Fibroblast of skin of back (primary cell): ENCODE measurements around the gene CYP17A1.
"Not testable (repeated sequence)": the region's sequence is repeated elsewhere in the genome, so short reads cannot be mapped to it uniquely, and the experiment has no call there.

Experiments
- DNase-seq: peaks from one replicate; pipeline ENCODE4 v3.0.0-alpha.2; 2013

Gene CYP17A1

DNA sequence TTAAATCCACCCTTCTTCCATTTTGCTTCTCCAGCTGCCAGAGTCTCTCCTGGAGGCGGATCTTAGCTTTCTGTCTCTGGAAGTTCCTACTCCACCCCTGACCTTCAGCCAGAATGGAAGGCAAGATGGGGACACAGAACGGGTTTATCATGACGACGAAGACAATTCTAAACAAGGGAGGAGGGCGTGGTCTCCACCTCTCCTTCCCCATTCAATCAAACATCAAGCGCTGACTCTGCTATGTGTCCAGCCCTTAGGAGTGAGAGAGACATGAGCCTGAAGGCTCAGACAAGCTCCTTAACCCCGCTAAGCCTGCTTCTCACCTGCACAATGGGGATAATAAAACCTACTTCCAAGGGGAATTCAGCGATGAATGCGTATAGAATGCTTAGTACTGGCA is 3.1 kb downstream of the CYP17A1 start:
- DNase-seq = no peak

DNA sequence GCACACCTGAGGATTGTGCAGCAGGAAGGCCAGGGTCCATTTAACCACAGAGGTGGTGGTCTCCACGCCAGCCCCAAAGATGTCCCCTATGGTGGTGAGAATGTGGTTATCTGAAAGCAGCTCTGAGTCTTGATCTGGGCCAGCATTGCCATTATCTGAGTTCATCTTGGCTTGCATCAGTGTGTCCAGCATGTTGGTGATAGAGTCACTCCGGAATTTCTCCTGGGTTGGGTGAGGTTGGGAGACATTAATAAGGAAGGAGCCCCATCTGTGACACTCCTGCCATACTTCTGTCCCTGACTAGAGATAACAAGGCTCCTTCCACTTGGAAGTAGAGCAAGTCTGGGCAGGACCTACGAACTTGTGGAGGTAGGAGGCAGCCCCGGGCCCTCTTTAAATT is 4.2 kb downstream of the CYP17A1 start:
- peak; percentile 60 for DNase-seq

DNA sequence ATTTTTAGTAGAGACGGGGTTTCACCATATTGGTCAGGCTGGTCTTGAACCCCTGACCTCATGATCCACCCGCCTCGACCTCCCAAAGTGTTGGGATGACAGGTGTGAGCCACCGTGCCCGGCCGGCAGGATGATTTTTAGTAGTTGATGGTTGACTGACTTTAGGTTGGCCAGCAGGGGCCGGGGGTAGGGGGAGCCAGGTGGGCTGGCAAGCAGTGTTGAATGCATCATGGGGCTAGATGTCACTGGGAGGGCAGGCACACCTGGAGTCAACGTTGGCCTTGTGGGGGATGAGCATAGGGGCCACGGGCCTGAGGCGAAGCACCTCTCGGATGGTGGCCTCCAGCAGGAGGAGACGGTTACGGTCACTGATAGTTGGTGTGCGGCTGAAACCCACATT is 5.0 kb downstream of the CYP17A1 start:
- DNase-seq = no peak

DNA sequence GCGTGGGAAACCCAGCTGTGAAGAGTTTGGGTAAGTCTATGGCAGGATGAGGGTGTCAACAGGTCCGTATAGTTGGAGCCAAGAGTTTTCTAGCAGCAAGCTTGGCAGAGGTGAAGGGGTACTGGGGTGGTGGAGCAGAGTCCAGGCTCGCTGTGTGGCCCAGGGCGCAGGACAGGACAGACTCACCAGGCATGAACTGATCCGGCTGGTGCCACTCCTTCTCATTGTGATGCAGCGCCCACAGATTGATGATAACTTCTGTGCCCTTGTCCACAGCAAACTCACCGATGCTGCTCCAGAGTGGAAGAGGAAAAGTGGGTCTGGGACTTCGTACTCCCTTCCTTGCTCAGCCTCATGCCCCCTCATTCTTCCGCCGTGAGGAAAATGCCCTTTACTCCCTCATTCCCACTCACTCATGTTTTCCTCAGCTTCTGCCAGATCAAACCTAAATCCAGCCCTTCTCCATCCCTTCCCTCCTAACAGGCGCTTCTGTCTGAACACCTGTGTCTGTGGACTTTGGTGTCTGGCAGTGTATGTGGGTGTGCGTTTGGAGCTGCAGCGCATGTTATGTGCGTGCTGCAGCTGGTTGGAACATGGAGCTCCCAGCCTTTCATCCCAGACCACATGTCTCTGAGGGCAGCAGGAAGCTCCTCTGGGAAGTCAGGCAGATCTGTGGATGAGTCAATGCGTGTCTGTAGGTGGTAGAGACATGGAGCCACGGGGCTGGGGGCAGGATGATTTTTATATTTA is 5.7 kb downstream of the CYP17A1 start:
- peak; percentile 61 for DNase-seq

DNA sequence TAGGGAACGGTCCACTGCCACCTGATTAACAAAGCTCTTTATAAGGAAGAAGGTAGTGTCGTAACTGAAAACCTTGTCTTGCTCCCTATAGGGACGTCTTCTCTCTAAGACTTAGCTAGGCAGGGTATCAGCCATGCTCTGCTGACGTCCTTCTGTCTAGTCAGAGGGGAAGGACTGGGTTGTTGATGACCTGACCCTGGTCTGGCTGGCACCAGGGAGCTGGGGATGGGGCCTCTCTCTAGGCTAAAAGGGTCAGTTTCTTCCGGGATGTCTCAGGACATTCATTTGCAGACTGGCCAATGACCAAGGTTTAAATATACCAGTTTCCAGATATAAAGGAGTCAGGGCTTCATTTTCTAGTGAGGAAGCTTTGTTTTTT is 9.6 kb downstream of the CYP17A1 start:
- DNase-seq = no peak

DNA sequence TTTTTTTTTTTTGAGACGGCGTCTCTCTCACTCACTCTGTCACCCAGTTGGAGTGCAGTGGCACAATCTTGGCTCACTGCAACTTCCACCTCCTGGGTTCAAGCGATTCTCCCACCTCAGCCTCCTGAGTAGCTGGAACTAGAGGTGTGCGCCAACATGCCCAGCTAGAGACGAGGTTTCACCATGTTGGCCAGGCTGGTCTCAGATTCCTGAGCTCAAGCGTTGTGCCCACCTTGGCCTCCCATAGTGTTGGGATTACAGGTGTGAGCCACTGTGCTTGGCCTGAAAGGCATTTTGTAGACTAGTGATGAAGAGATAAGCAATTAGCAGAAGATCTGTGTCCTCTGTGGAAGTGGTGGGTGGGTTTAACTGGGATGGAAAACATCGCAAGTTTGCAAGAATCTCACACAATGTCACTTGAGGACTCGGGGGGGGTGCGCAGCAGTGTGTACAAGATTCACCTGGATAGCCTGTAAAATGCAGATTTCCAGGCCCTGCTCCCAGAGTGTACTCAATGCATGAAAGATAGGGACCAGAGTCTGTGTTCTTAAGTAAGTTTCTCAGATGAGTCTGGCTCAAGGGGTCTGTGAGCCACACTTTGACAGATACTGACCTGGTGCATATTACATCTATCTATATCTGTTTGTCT is 10.9 kb downstream of the CYP17A1 start:
- DNase-seq = no peak

DNA sequence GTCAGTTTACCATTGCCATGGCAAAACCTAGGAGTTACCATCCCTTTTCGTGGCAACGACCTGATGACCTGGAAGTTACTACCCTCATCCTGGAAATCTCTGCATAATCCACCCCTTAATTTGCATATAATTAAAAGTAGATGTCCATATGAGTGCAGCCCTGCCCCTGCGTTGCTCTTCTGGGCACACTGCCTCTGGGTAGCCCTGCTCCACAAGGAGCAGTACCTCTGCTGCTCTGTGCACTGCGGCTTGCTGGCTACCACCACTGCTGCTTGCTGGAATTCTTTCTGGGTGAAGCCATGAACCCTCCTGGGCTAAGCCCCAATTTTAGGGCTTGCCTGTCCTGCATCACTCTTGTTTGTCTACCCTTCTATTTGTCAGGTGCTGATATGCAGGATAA is 12.5 kb downstream of the CYP17A1 start:
- no peak for DNase-seq

DNA sequence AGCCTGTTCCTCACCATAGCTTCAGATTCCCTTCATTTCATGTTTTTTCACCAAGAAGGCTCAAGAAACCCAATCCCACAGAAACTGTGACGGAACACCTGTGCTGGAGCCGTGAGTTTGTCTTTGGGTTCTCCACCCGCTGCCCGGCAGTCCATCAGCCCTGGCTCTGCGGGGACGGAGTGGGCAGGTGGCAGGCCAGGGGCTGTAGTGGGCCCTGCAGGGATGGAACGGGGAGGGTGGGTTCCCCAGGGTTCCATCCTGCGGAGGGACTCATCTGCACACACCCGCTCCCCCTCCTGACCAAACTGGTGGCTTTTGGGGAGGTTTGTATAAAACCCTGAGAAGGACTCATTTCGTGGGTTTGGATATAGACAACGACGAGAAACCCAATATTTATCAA is 15.0 kb downstream of the CYP17A1 start:
- DNase-seq = no peak

DNA sequence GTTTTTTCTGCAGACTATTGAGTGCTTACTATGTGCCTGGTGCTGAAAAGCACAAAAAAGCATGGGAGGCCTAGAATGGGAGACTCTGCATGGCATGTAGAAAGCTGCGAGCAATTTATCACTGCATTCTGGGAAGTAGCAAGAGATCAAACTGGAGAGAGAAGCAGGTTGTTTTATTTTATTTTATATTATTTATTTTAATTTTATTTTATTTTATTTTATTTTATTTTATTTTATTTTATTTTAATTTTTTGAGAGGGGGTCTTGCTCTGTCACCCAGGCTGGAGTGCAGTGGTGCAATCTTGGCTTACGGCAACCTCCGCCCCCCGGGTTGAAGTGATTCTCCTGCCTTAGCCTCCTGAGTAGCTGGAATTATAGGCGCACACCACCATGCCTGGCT is 17.2 kb downstream of the CYP17A1 start:
- not testable (repeated sequence) for DNase-seq

DNA sequence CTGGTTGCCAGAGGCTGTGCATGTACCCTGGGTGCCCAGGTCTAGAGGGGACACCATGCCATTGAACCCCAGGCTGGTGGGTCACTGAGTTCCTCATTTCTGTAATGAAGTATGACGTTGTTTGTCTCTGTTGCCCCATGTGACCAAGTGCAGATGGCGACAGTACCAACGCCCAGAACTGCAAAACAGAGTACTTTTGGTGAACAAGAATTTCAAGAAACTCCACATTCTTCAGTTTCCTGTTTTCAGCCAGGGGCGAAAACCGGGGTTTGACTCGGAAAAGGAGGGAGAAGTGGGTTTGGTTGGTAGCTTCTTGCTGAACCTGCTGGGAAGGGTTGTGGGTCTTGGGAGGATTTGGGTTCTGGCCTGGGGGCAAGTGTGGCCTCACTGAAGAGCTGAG is 18.2 kb downstream of the CYP17A1 start:
- no peak for DNase-seq

DNA sequence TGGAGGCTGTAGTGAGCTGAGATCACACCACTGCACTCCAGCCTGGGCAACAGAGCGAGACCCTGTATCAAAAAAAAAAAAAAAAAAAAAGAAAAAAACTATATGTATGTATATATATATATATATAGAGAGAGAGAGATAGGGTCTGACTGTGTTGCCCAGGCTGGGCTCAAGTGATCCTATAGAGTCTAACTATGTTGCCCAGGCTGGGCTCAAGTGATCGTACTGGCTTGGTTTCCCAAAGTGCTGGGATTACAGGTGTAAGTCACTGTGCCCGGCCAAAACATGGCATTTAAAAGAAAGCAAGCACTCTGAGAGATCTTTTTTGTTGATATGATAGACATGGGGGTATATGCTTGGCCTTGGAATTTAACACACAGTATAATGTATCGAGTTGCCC is 20.0 kb downstream of the CYP17A1 start:
- DNase-seq = no peak

DNA sequence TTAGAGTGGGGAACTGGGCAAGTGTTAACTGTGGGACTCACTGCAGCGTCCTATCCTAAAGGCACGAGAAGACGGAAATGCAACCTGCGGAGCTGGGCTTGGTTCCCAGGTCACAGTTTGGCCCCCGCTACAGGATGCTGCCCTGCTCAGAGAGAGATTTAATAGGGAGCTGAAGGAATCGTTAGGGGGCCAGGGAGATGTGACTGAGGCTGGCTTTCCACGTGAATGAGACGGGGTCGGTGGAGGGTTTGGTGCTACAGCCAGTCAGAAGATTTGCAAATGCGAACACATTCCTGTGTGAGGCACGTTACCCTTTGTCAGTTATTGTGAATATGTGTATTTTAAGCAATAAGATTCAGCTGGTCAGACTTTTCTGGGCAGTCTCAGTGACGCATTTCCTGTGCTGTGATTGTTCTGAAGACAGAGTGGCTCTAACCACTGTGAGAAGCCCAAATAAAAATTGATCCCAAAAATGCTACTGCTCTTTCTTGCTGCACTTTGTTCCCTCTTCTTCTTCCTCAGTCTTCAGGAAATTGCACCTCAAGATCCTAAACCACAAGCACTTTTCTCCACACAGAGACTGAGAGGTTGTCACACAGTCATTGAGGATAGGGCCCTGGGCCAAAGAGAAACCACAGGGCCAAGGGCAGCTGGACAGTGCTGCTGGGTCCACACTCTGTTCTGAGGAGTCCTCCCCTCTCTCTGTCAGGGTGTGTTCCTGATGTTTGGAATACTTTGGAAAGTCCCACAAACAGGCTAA is 21.2 kb downstream of the CYP17A1 start:
- peak; percentile 87 for DNase-seq

DNA sequence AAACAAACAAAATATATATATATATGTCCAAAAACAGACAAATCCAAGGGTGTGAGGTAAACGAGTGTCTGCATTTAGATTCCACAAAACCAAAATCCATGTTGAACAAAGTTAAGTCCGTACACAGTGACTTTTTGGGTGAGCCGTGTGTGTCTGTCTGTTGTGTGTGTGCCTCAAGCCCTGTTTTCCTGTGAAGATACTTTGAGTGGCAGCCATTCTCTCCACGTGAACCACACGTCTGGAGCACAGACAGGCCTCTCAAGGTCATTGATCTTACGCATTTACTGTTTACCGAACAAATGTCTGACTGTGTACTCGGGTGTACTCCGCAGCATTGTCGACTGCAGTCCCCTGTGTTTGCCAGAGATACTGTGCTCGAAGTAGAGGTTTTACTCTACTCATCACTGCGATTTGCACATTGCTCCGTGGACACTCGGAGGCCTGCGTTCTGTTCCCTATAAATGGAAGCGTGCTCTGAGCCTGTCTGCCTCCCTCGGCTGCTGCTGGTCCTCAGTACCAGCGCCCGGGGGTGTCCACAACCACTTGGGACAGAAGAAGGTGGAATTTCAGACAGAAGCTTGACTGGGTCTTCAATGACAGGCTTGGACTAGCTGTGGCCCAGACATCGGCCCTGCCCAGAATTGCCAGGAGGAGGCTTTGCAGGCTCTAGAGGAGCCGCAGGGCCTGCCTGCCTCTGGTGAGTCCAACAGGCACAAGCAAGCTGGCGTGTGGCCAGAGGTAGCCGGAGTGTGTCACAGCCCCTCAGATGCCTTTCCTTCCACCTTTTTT is 22.1 kb downstream of the CYP17A1 start:
- peak; percentile 69 for DNase-seq

DNA sequence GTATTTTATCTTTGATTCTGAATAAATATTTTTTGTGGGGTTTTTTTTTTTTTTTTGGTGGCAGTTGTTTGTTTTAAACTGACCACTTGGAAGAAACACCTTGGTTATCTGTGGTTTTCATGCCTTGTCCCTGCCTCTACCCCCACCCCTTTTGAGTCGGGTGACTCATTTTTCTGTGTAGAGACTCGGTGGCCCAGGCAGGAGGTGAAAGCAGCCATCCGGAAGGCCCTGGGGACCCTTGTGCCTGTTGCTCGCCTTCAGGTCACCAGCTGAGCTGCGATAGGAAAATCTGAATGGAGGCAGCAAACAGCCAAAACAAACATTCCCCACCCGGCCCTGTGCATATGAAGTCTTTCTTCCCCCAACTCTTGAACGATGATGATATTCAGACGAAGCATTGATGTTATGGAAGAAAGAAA is 22.8 kb downstream of the CYP17A1 start:
- DNase-seq = peak; percentile 61

DNA sequence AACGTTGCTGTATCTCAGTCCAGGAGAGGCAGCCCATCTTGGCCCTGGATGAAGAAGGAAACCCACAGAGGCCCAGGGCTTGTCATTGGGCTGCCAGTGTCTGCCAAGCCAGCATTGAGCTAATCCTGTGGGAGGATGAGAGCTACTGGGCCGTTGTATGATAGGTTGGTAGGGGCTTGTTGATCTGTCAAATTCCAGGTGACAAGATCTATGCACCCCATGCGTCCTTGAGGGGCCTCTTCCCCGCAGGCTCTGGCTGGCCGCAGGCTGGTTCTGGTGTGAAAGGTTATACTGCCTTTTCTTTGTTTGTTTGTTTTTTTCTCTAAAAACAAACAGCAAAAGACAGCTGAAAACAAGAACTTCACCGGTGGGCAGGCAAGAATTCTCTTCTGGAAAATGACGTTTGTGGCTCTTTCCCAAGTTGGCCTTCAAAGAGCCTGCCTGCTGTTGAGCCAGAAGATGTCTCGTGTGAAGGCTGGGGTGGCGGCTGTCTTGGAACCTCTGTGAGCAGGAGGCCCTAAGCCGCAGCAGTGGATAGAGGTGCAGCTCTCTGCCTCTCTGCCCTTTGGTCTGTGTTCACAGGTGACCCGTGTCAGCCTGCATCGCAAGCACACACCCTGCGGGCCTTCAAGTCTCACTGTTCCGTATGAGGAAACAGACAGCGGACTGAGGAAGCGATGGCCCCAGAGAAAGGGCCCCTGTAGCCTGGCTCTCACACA is 23.3 kb downstream of the CYP17A1 start:
- no peak for DNase-seq

DNA sequence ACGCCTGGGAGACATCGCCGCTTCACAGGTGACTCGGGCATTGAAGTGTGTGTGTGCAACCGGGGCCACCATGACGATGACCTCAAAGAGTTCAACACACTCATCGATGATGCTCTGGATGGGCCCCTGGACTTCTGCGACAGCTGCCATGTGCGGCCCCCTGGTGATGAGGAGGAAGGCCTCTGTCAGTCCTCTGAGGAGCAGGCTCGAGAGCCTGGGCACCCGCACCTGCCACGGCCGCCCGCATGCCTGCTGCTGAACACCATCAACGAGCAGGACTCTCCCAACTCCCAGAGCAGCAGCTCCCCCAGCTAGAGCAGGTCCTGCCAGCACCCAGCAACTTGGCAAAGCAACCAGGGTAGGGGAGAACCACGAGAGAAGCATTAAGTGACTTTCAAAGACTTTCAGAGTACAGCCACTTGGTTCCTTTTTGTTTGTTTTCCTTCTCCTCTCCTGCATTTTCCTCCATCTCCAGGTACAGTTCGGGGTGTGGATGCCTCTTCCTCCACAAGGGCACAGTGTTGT is 24.1 kb downstream of the CYP17A1 start:
- no peak for DNase-seq

DNA sequence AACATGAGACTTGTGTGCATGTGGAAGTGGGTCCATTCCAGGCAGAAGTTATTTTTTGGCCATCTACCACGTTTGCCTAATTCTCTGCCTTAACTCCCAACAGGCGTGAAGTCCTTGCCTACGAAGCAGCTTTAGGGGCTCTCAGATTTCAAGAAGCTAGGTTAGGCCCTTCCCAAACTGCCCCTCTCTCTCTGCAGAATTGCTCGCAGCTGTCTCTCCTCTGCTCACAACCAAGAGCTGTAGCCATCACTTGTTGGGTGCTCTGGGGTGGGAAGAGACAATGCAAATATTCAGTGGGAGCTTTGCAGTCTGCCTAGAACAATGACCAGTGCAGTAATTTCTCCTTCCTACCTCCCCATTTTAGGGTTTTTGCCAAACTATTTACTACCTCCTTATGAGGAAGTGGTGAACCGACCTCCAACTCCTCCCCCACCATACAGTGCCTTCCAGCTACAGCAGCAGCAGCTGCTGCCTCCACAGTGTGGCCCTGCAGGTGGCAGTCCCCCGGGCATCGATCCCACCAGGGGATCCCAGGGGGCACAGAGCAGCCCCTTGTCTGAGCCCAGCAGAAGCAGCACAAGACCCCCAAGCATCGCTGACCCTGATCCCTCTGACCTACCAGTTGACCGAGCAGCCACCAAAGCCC is 24.9 kb downstream of the CYP17A1 start:
- no peak for DNase-seq

DNA sequence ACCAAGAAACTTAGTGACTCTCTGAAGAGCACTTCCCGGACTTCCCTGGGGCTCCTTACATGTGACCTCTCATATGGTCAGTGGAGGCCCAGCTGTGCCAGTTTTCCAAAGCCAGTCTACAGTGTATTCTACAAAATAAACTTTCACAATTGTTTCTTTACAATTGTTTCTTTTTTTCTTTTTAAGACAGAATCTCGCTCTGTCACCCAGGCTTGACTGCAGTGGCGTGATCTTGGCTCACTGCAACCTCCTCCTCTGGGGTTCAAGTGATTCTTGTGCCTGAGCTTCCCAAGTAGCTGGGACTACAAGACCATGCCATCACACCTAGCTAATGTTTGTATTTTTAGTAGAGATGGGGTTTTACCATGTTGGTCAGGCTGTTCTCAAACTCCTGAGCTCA is 25.9 kb downstream of the CYP17A1 start:
- no peak for DNase-seq

DNA sequence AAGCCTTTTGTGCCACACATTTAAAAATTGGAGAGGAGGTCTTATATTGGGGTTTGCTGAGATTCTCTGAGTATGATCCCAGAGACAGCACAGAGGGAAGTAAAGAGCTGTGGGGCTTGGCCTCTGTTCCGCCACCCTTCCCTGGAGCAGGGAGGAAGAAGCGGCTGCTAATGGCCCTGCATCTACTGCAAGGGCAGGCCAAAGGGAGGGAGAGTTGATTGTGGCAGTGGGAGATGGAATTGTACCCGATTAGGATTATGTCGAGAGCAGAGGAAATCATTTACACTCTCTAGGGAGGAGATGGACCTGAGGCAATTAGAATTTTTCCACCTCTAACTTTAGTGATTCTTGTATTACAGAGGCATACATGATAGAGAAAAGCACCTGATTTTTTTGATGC is 28.8 kb downstream of the CYP17A1 start:
- no peak for DNase-seq

DNA sequence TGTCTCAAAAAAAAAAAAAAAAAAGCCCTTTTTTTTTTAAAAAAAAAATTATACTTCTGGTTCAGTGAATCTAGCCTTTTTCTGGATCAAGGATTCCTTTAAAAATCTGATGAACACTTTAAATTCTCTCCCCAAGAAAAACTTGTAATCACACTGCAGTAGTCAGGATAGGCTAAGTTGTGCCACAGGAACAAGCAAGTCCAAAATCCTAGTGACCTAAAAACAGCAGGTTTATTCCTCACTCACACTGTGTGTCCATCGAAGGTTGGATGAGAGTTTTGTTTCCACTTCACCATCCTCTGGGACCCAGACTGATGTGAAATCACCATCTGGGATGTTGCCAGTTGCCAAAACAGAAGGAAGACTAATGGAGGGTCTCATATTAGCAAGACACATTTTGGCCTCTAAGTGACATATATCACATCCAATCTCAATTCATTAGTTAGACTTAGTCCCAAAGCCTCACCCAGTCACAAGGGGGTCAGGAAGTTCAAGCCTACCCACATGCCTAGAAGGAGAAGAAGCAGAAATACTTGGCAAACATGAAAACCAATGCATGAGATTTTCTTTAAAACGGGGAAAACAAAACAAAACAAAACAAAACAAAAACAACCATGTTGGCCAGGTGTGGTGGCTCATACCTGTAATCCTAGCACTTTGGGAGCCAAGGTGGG is 32.7 kb downstream of the CYP17A1 start:
- DNase-seq = no peak
